Vagina (tissue), 2 donors: ENCODE results near the gene IQUB.

Experiments used
- CTCF ChIP-seq, 3 experiments: fragments of 450-650 bp in 2 of 3; fragments of 200-600 bp in 1 of 3; sonication (generic) in 1 of 3; IDR thresholded peaks; one replicate each; pipeline ENCODE4 v1.5.1; 2017 to 2019; ENCODE audit warnings: antibody characterized with exemption in 3 of 3, mild to moderate bottlenecking in 2 of 3, moderate library complexity in 2 of 3
- POLR2A ChIP-seq, 2 donors: fragments of 450-650 bp; IDR thresholded peaks; one replicate each; pipeline ENCODE4 v1.6.1; 2017; ENCODE audit warnings: antibody characterized with exemption in 2 of 2, mild to moderate bottlenecking in 2 of 2, moderate library complexity in 2 of 2

GRCh38 chr7:123424463-123424862 lies 109.9 kb downstream of the IQUB start:
- TF ChIP-seq POLR2A (IDR thresholded peaks at IDR 0.05) (no peak), CTCF (IDR thresholded peaks at IDR 0.05) (no peak)
